ENCODE data around the gene ATP6V1B1. TPM values are rescaled to one million over a fixed set of nuclear protein-coding genes. Genes with fewer than 3 reads are reported as not detected.

ATP6V1B1 gene
- total RNA-seq, 1 experiment from 2014 or later = not detected

GRCh38 chr2:70957798-70958197 lies 22.1 kb downstream of the ATP6V1B1 start:
- TF ChIP-seq EZH2 (IDR thresholded peaks at IDR 0.05; ENCODE audit: low read length, unreplicated experiment) (no peak), EZH2phosphoT487 (IDR thresholded peaks at IDR 0.05; ENCODE audit: borderline replicate concordance, low read length) (no peak)
- TF ChIP-seq, protein P1, sequence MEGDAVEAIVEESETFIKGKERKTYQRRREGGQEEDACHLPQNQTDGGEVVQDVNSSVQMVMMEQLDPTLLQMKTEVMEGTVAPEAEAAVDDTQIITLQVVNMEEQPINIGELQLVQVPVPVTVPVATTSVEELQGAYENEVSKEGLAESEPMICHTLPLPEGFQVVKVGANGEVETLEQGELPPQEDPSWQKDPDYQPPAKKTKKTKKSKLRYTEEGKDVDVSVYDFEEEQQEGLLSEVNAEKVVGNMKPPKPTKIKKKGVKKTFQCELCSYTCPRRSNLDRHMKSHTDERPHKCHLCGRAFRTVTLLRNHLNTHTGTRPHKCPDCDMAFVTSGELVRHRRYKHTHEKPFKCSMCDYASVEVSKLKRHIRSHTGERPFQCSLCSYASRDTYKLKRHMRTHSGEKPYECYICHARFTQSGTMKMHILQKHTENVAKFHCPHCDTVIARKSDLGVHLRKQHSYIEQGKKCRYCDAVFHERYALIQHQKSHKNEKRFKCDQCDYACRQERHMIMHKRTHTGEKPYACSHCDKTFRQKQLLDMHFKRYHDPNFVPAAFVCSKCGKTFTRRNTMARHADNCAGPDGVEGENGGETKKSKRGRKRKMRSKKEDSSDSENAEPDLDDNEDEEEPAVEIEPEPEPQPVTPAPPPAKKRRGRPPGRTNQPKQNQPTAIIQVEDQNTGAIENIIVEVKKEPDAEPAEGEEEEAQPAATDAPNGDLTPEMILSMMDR (conservative IDR thresholded peaks at IDR 0.05; ENCODE audit: low read depth, low read length) = no peak
- Histone ChIP-seq H3K4me3 (ENCODE audit: low read length) (no peak overlapping the region), H2AFZ (ENCODE audit: low read length) (no peak overlapping the region), H3K4me1 (ENCODE audit: insufficient read depth, low read length) (no peaks in the 10 kb centered on the region), H3K27me3 (ENCODE audit: low read length) (peaks cover 31% of the 10 kb centered on the region), H3K9me3 (ENCODE audit: low read length) (no peaks in the 10 kb centered on the region), H3K27ac (ENCODE audit: low read length) (no peak overlapping the region), H4K20me1 (ENCODE audit: low read length) (no peaks in the 10 kb centered on the region), H3K4me2 (ENCODE audit: low read length) (no peak overlapping the region), H3K9ac (ENCODE audit: low read length) (no peak overlapping the region), H3K36me3 (ENCODE audit: low read depth, low read length) (no peaks in the 10 kb centered on the region), H3K9me2 (replicated peaks; ENCODE audit: low read length) (no peaks in the 10 kb centered on the region), H3K79me2 (ENCODE audit: low read length) (no peaks in the 10 kb centered on the region), H3F3A (ENCODE audit: low read length, unreplicated experiment) (no peaks in the 10 kb centered on the region)
- DNase-seq (no peak), ATAC-seq (no peak)
- intact Hi-C loops (cut with micrococcal nuclease) = no loop called here
- CTCF ChIA-PET = no interaction called here
- POLR2A ChIA-PET (ENCODE audit: unreplicated experiment) = no interaction called here
- BruUV-seq (replicated peaks) = no TSS peak

- Histone ChIP-seq H3K4me2 (ENCODE audit: low read length) (no peak overlapping the region), H3F3A (ENCODE audit: low read length, unreplicated experiment) (no peaks in the 10 kb centered on the region), H3K4me3 (ENCODE audit: low read length) (no peak overlapping the region), H3K9me3 (ENCODE audit: low read length) (no peaks in the 10 kb centered on the region), H4K20me1 (ENCODE audit: low read length) (no peaks in the 10 kb centered on the region), H3K27ac (ENCODE audit: low read length) (no peak overlapping the region), H3K4me1 (ENCODE audit: insufficient read depth, low read length) (no peaks in the 10 kb centered on the region), H3K9ac (ENCODE audit: low read length) (no peak overlapping the region), H3K27me3 (ENCODE audit: low read length) (peaks cover 26% of the 10 kb centered on the region), H3K36me3 (ENCODE audit: low read depth, low read length) (no peaks in the 10 kb centered on the region), H3K79me2 (ENCODE audit: low read length) (no peaks in the 10 kb centered on the region), H2AFZ (ENCODE audit: low read length) (no peak overlapping the region), H3K9me2 (replicated peaks; ENCODE audit: low read length) (no peaks in the 10 kb centered on the region)
- ATAC-seq = no peak
- no peak for TF ChIP-seq EZH2 (IDR thresholded peaks at IDR 0.05; ENCODE audit: low read length, unreplicated experiment)
- TF ChIP-seq, protein P1 (conservative IDR thresholded peaks at IDR 0.05; ENCODE audit: low read depth, low read length) = no peak
- no peak for TF ChIP-seq EZH2phosphoT487 (IDR thresholded peaks at IDR 0.05; ENCODE audit: borderline replicate concordance, low read length)
- no peak for DNase-seq
- ChIA-PET CTCF (no interaction called here), POLR2A (ENCODE audit: unreplicated experiment) (no interaction called here)
- intact Hi-C loops (cut with micrococcal nuclease) = no loop called here
- no TSS peak for BruUV-seq (replicated peaks)
Observed at GRCh38 chr2:70958759-70959158, 23.1 kb downstream of the ATP6V1B1 start.

- H3F3A ChIP-seq (ENCODE audit: low read length, unreplicated experiment) = no peaks in the 10 kb centered on the region
- H4K20me1 ChIP-seq (ENCODE audit: low read length) = no peaks in the 10 kb centered on the region
- no peak overlapping the region for H3K4me2 ChIP-seq (ENCODE audit: low read length)
- H3K9me2 ChIP-seq (replicated peaks; ENCODE audit: low read length) = no peaks in the 10 kb centered on the region
- H3K79me2 ChIP-seq (ENCODE audit: low read length) = no peaks in the 10 kb centered on the region
- ATAC-seq = no peak
- no peaks in the 10 kb centered on the region for H3K4me1 ChIP-seq (ENCODE audit: insufficient read depth, low read length)
- H3K27me3 ChIP-seq (ENCODE audit: low read length) = peaks cover 20% of the 10 kb centered on the region
- H3K4me3 ChIP-seq (ENCODE audit: low read length) = no peak overlapping the region
- no TSS peak for BruUV-seq (replicated peaks)
- intact Hi-C loops (cut with micrococcal nuclease) = no loop called here
- DNase-seq = no peak
- H3K27ac ChIP-seq (ENCODE audit: low read length) = no peak overlapping the region
- H2AFZ ChIP-seq (ENCODE audit: low read length) = no peak overlapping the region
- no peaks in the 10 kb centered on the region for H3K9me3 ChIP-seq (ENCODE audit: low read length)
- H3K9ac ChIP-seq (ENCODE audit: low read length) = no peak overlapping the region
- CTCF ChIA-PET = no interaction called here
- no peaks in the 10 kb centered on the region for H3K36me3 ChIP-seq (ENCODE audit: low read depth, low read length)
- POLR2A ChIA-PET (ENCODE audit: unreplicated experiment) = no interaction called here
- TF ChIP-seq, protein P1 (conservative IDR thresholded peaks at IDR 0.05; ENCODE audit: low read depth, low read length) = no peak
- TF ChIP-seq EZH2phosphoT487 (IDR thresholded peaks at IDR 0.05; ENCODE audit: borderline replicate concordance, low read length) (no peak), EZH2 (IDR thresholded peaks at IDR 0.05; ENCODE audit: low read length, unreplicated experiment) (no peak)
Observed at GRCh38 chr2:70959271-70959761, 23.6 kb downstream of the ATP6V1B1 start.

Measured in PC-3 (cell line).